Measurements from ENCODE around the gene FOXK1. TPM values are rescaled to one million over a fixed set of nuclear protein-coding genes. Genes with fewer than 3 reads are reported as not detected.
"Not testable (repeated sequence)": the region's sequence is repeated elsewhere in the genome, so short reads cannot be mapped to it uniquely, and the experiment has no call there.

The FOXK1 gene
- total RNA-seq, 2 donors from 2014 or later, result 37.1 to 40.5 TPM

GRCh38 chr7:4789194-4790077 lies 107.3 kb downstream of the FOXK1 start:
- no peak for DNase-seq (ENCODE audit: low spot score in 2 of 2)
- no peak for ATAC-seq
- Mint-ChIP-seq H3K36me3 (peaks cover 4 to 5% of the 10 kb centered on the region in 2 donors), H3K9me3 (no peaks in the 10 kb centered on the region), H3K27ac (no peak overlapping the region)

GRCh38 chr7:4790078-4790465 lies 108.0 kb downstream of the FOXK1 start:
- DNase-seq (ENCODE audit: low spot score in 2 of 2), result no peak
- H3K36me3 Mint-ChIP-seq, result peaks cover 5 to 7% of the 10 kb centered on the region in 2 donors
- no peak for ATAC-seq
- no peak overlapping the region for H3K27ac Mint-ChIP-seq
- H3K9me3 Mint-ChIP-seq, result no peaks in the 10 kb centered on the region

GRCh38 chr7:4790516-4790991 lies 108.5 kb downstream of the FOXK1 start:
- DNase-seq (ENCODE audit: low spot score in 2 of 2) (no peak), ATAC-seq (no peak)
- no peak overlapping the region for H3K27ac Mint-ChIP-seq
- peaks cover 5 to 7% of the 10 kb centered on the region in 2 donors for H3K36me3 Mint-ChIP-seq
- no peaks in the 10 kb centered on the region for H3K9me3 Mint-ChIP-seq

GRCh38 chr7:4791101-4791737 lies 109.1 kb downstream of the FOXK1 start:
- peaks cover 5 to 7% of the 10 kb centered on the region in 2 donors for H3K36me3 Mint-ChIP-seq
- ATAC-seq (no peak), DNase-seq (ENCODE audit: low spot score in 2 of 2) (no peak)
- H3K9me3 Mint-ChIP-seq, result no peaks in the 10 kb centered on the region
- H3K27ac Mint-ChIP-seq, result no peak overlapping the region

- peak; percentile 74 to 80 for ATAC-seq
- H3K36me3 Mint-ChIP-seq, result peaks cover 5 to 7% of the 10 kb centered on the region in 2 donors
- H3K9me3 Mint-ChIP-seq, result no peaks in the 10 kb centered on the region
- H3K27ac Mint-ChIP-seq, result no peak overlapping the region
- peak in 1 of 2 donors; percentile 77 for DNase-seq (ENCODE audit: low spot score in 2 of 2)
Measured at GRCh38 chr7:4791738-4792536, 109.8 kb downstream of the FOXK1 start.

- ATAC-seq (peak; percentile 17 to 61), DNase-seq (ENCODE audit: low spot score in 2 of 2) (no peak)
- peaks cover 5 to 7% of the 10 kb centered on the region in 2 donors for H3K36me3 Mint-ChIP-seq
- no peaks in the 10 kb centered on the region for H3K9me3 Mint-ChIP-seq
- no peak overlapping the region for H3K27ac Mint-ChIP-seq
Measured at GRCh38 chr7:4792537-4793126, 110.5 kb downstream of the FOXK1 start.

- not testable (repeated sequence) for ATAC-seq; H3K9me3 Mint-ChIP-seq; H3K27ac Mint-ChIP-seq; H3K36me3 Mint-ChIP-seq; DNase-seq (ENCODE audit: low spot score in 2 of 2)
Measured at GRCh38 chr7:4793385-4793993, 111.4 kb downstream of the FOXK1 start.

- not testable (repeated sequence) for ATAC-seq; H3K36me3 Mint-ChIP-seq; DNase-seq (ENCODE audit: low spot score in 2 of 2); H3K9me3 Mint-ChIP-seq
- H3K27ac Mint-ChIP-seq, result peak overlapping the region in 1 of 2 donors; percentile 50
Measured at GRCh38 chr7:4794171-4794570, 112.1 kb downstream of the FOXK1 start.

GRCh38 chr7:4794591-4795350 lies 112.7 kb downstream of the FOXK1 start:
- Mint-ChIP-seq H3K9me3 (no peaks in the 10 kb centered on the region), H3K36me3 (peaks cover 5 to 7% of the 10 kb centered on the region in 2 donors), H3K27ac (peak overlapping the region in 1 of 2 donors; percentile 50)
- no peak for ATAC-seq
- no peak for DNase-seq (ENCODE audit: low spot score in 2 of 2)

GRCh38 chr7:4796453-4796852 lies 114.4 kb downstream of the FOXK1 start:
- Mint-ChIP-seq H3K9me3 (no peaks in the 10 kb centered on the region), H3K27ac (no peak overlapping the region), H3K36me3 (peaks cover 3 to 7% of the 10 kb centered on the region in 2 donors)
- no peak for DNase-seq (ENCODE audit: low spot score in 2 of 2)
- no peak for ATAC-seq

- ATAC-seq (peak; percentile 89), DNase-seq (ENCODE audit: low spot score in 2 of 2) (peak in 1 of 2 donors; percentile 86)
- no peak overlapping the region for H3K27ac Mint-ChIP-seq
- no peaks in the 10 kb centered on the region for H3K9me3 Mint-ChIP-seq
- H3K36me3 Mint-ChIP-seq, result peaks cover 0 to 7% of the 10 kb centered on the region in 2 donors
Measured at GRCh38 chr7:4797858-4798705, 116.0 kb downstream of the FOXK1 start.

- Mint-ChIP-seq H3K36me3 (peaks cover 0 to 7% of the 10 kb centered on the region in 2 donors), H3K9me3 (no peaks in the 10 kb centered on the region), H3K27ac (no peak overlapping the region)
- ATAC-seq (no peak), DNase-seq (ENCODE audit: low spot score in 2 of 2) (no peak)
Measured at GRCh38 chr7:4798706-4799235, 116.7 kb downstream of the FOXK1 start.

GRCh38 chr7:4799508-4800268 lies 117.6 kb downstream of the FOXK1 start:
- no peaks in the 10 kb centered on the region for H3K9me3 Mint-ChIP-seq
- peaks cover 0 to under 1% of the 10 kb centered on the region in 2 donors for H3K36me3 Mint-ChIP-seq
- no peak for ATAC-seq
- no peak for DNase-seq (ENCODE audit: low spot score in 2 of 2)
- no peak overlapping the region for H3K27ac Mint-ChIP-seq

GRCh38 chr7:4800487-4800886 lies 118.4 kb downstream of the FOXK1 start:
- ATAC-seq (no peak), DNase-seq (ENCODE audit: low spot score in 2 of 2) (no peak)
- no peaks in the 10 kb centered on the region for H3K9me3 Mint-ChIP-seq
- no peaks in the 10 kb centered on the region for H3K36me3 Mint-ChIP-seq
- no peak overlapping the region for H3K27ac Mint-ChIP-seq

Data from activated naive CD4-positive, alpha-beta T cell treated with anti-CD3 and anti-CD28 coated beads, Interleukin-2, amount 50 U/mL, for 72 hours (primary cell).